DND-41 (cell line): ENCODE data around the gene FSIP2.

ENCODE experiments used
- CTCF ChIP-seq: IDR thresholded peaks from 2 replicates; pipeline ENCODE4 v1.5.1; 2012; ENCODE audit warnings: borderline replicate concordance, low read length, moderate library complexity, mild to moderate bottlenecking; ENCODE audit not compliant: poor library complexity, severe bottlenecking; ENCODE audit errors: extremely low read depth
- EZH2 ChIP-seq: IDR thresholded peaks from 3 replicates; pipeline ENCODE4 v1.6.1; 2012; ENCODE audit warnings: borderline replicate concordance, low read depth, mild to moderate bottlenecking, moderate library complexity, low read length, inconsistent platforms; ENCODE audit not compliant: severe bottlenecking

- TF ChIP-seq CTCF (no peak), EZH2 (no peak)
These were observed 75.1 kb downstream of the FSIP2 start for GRCh38 chr2:185813707-185814106.
